GM10847 (cell line): ENCODE results near the gene DDIT3.

Source experiments
- POLR2A ChIP-seq: IDR thresholded peaks from 2 replicates; pipeline ENCODE4 v1.6.1; 2011; ENCODE audit not compliant: insufficient read length; ENCODE audit errors: extremely low read depth

DDIT3 gene

GRCh38 chr12:57481671-57482070 lies 38.6 kb downstream of the DDIT3 start:
- TF ChIP-seq POLR2A: no peak

DNA sequence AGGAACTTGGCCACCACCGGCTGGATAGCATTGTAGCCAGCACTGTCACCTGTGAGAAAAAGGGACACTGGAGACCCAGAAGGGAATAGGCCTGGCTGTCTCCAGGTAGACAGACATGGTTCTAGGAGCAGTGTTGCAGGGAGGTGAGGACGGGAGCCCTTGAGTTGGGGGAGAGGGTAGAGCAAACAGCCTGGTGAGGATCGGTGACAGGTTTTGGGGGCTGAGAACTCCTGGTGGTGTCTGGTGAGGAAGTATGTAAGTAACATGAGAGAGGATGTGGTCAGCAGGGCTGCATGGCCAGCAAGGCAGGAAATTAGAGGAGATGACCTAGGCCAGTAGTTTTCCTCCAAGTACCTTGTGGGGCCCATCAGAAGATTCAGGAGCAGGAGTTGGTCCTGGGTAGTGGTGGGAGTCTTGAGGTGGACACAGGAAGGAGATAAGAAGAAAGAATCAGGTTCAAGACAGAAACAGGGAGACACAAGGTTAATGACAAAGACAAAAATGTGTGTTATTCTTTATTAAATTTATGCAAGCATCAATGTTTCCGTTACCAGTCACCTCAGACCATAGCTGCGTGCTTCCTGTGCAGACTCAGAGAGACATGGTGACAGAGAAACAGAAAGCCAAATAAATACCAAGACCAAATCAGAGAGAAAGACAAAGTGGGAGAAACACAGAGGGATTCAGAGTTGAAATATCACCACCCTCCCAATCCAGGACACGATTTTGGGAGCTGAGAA lies 40.8 kb downstream of the DDIT3 start, which contains the start of gene ARHGAP9:
Gene ARHGAP9, minus strand, starts transcription at position 491 of the 740 bp plus-strand sequence. Its CDS starts 460 bp downstream, at position 31.
- no peak for TF ChIP-seq POLR2A

GRCh38 chr12:57479043-57479375 lies 41.3 kb downstream of the DDIT3 start:
- TF ChIP-seq POLR2A: no peak

- peak; percentile 34 for TF ChIP-seq POLR2A
Observed at GRCh38 chr12:57477710-57478681, 42.3 kb downstream of the DDIT3 start.

DNA sequence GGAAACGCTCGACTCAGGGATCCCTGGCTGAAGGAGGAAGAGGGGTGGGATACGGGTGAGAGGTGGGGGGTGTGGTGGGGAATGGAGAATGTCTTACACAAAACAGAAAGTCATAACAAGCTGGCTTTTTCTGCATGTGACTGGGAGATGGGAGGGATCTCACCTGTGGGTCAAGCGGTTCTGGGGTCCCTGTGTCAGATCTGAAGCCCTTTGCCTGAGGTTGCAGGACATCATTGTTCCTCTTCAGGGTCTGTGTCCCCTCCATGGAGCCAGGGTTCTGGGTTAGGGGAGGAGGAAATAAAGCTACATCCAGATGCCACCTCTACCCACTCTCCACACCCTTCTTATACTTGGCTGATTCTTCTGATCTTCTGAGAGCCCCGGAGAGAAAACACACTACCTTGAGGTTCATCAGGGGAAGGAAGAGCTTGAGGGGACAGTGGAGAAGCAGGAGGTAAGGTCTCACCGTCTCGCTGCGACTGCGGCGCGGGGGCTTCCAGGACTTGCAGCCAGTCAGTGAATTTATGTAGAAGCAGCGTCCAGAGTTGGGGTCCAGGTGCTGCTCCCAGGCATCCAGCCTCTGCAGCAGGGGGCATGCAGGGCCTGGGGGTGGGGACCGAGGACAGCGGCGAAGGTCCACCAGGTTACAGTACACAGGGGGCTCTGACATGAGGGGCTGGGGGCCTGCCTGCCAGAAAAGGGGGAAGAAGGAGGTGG lies 43.2 kb downstream of the DDIT3 start:
- no peak for TF ChIP-seq POLR2A

DNA sequence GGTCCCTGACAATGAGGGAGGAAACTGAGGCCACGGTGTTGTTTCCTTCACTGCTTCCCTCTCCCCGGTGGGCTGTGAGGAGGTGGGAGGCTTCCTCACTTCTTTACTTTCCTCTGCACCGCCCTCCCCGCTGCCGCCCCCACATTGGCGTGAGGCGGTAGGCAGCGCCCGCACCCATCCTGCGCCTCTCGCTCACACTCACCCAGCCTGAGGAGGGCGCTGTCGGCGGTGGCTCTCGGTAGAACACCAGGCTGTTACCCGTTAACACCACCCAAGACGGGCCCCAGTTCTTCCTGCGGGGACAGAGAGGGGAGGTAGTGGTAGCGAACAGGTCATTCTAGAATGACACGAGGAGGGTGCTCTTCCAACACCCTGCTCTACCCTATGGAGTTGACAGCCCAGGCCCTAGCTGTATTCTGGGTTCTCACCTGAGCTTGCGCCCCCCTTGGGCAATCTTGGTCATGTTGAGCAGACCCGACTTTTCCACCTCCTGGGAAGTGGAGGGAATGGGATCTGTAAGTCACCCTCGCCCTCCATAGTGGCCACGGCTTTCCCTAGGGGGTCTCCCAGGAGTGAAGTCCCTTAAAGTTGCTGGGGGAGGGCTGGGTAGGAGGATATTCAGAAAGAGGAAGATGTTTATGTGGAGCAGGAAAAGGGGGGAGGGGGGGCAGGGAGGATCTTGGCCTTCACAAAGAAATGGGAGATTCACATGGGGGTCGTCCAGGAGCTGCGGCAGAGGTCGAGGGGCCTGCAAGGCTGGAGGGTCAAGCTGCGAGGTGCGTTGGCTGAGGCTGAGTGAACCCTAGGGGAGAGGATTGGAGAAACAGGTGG lies 43.9 kb downstream of the DDIT3 start:
- TF ChIP-seq POLR2A: peak; percentile 31

DNA sequence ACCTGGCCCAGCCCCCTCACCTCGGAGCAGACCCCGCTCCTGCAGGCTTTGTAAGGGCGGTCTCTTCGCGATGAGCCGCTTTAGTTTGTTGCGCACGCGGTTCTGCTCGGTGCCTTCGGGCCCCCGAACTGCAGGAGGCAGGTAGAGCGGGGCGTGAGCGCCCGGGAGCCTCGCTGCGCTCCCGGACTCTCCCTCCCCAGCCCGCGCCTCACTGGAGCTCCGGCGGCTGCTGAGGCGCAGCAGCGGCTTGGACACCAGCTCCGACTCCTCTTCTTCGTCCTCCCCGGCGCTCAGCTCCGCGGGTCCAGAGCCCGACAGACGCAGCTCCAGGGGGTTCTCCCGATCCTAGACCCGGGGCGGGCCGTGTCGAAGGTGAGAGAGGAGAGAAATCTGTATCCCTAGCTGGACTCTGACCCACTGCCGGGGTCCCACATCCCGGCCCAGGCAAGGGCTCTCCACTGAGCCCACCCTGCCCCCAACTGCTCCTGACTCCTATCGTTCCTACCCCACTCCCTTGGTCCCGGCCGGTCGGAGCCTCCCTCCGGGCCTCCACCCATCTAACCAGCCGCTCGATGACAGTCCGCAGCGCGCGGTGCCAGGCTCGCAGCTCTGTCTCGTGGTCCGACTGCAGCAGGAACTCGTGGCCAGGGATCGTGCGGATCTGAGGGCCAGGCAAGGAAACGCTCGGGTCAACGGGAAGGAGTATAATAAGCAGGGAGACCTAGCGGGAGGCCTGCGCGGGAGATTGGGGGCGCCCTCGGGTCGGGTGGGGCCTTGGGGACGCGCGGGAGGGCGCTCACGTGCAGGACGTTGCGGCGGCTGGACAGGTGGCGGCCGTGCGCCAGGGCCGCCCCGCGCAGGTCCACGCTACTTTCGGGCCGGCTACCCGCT lies 44.8 kb downstream of the DDIT3 start:
- TF ChIP-seq POLR2A: no peak

DNA sequence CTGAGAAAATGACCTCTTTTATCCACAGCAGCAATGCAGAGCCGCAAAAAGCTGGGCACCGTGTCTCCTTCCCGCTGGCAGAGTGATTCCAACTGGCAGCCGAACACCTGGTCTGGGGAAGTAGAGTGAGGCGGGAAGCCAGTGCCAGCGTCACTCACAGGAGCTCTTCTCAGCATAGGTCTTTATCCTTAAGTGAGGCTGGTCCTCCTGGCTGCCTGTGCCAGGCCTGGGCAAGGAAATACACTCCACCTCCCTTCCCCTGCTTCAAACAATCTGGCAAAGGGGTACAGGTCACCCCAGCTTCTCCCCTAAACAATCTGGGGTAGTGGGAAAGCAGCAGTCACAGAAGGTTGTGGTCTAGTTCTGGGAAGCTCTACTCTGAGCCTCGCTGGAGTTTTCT lies 45.5 kb downstream of the DDIT3 start:
- no peak for TF ChIP-seq POLR2A

DNA sequence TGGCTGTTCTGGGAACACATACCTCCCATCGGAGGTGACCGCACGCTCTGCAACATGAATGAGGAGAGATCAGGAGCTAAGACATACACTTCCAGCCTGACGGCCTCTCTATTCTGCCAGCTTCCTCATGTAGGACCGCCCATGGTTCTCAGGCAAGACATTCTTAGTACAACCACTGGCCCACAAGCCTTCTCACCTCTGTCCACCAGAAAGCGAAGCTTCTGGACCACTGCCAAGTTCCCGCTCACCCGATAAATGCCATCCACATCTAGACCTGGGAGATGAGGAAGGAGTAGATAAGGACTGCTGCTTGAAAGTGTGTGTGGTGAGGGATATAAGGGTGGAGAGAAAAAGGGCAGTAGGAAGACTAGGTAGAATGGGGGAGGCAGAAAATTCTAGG lies 45.9 kb downstream of the DDIT3 start:
- no peak for TF ChIP-seq POLR2A

GRCh38 chr12:57473886-57474285 lies 46.4 kb downstream of the DDIT3 start:
- no peak for TF ChIP-seq POLR2A

DNA sequence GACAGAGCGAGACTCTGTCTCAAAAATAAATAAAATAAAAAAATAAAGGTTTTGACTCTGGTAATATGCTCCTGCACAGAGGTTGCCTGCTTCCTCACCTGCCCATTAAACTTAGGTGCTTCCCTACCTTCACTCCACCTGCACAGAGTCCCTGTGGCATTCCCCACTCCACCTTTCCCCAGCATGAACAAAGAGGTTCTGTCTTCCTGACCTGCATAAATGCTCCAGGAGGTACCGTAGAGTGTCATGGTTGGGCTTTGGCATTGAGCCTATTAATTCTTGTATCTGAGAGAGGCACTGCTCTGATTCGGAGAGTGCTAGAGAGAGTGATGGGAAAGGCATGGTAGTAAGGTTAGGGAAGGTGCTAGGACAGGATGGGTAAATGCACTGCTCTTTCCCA lies 46.9 kb downstream of the DDIT3 start:
- no peak for TF ChIP-seq POLR2A

GRCh38 chr12:57472391-57472790 lies 47.9 kb downstream of the DDIT3 start:
- TF ChIP-seq POLR2A: no peak

DNA sequence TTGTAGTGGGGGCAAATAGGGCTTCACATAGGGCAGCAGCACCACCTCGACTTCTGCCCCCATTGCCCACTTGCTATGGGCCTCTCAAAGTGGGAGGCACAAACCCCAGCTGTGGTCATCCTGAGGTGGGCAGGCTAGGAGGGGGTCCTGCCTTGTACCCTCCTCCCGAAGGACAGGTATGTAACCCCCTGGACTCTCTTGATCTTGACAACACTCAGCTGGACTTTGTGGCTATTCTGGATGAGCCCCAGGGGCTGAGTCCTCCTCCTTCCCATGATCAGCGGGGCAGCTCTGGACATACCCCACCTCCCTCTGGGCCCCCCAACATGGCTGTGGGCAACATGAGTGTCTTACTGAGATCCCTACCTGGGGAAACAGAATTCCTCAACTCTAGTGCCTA lies 48.7 kb downstream of the DDIT3 start:
- TF ChIP-seq POLR2A: no peak
